Panc1 (cell line): Measurements from ENCODE around the gene FOSL2.

Experiments
- POLR2AphosphoS5 ChIP-seq: IDR thresholded peaks from 2 replicates; pipeline ENCODE4 v1.6.1; 2012; ENCODE audit warnings: mild to moderate bottlenecking, low read depth, low read length, moderate library complexity
- REST ChIP-seq, 2 experiments: IDR thresholded peaks; 2 replicates each; pipeline ENCODE4 v1.6.1; 2011 to 2012; ENCODE audit warnings: low read depth in 2 of 2, control low read depth in 1 of 2, low read length in 1 of 2, mild to moderate bottlenecking in 1 of 2, moderate library complexity in 1 of 2; ENCODE audit not compliant: insufficient read depth in 1 of 2
- SIN3A ChIP-seq: IDR thresholded peaks from 2 replicates; pipeline ENCODE4 v1.6.1; 2012; ENCODE audit warnings: low read depth, mild to moderate bottlenecking, low read length, moderate library complexity, borderline replicate concordance; ENCODE audit not compliant: insufficient read depth
- TCF7L2 ChIP-seq: IDR thresholded peaks from 2 replicates; pipeline ENCODE4 v1.6.1; 2011; ENCODE audit warnings: mild to moderate bottlenecking, low read depth, low read length, inconsistent platforms
- TF ChIP-seq, protein P1 (sequence below): fragments of 450-650 bp; IDR thresholded peaks from 2 replicates; pipeline ENCODE4 v1.5.1; 2017; ENCODE audit warnings: mild to moderate bottlenecking

GRCh38 chr2:28397043-28397381, 4.4 kb downstream of the FOSL2 start:
- TF ChIP-seq, protein P1, sequence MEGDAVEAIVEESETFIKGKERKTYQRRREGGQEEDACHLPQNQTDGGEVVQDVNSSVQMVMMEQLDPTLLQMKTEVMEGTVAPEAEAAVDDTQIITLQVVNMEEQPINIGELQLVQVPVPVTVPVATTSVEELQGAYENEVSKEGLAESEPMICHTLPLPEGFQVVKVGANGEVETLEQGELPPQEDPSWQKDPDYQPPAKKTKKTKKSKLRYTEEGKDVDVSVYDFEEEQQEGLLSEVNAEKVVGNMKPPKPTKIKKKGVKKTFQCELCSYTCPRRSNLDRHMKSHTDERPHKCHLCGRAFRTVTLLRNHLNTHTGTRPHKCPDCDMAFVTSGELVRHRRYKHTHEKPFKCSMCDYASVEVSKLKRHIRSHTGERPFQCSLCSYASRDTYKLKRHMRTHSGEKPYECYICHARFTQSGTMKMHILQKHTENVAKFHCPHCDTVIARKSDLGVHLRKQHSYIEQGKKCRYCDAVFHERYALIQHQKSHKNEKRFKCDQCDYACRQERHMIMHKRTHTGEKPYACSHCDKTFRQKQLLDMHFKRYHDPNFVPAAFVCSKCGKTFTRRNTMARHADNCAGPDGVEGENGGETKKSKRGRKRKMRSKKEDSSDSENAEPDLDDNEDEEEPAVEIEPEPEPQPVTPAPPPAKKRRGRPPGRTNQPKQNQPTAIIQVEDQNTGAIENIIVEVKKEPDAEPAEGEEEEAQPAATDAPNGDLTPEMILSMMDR, result no peak
- TF ChIP-seq REST (IDR thresholded peaks at IDR 0.05; ENCODE audit: insufficient read depth in 1 of 2, low read depth in 2 of 2, low read length in 1 of 2), result no peak
- no peak for TF ChIP-seq POLR2AphosphoS5
- TF ChIP-seq TCF7L2, result no peak
- TF ChIP-seq SIN3A, result no peak
